Activated naive CD4-positive, alpha-beta T cell treated with anti-CD3 and anti-CD28 coated beads for 36 hours (primary cell): ENCODE data around the gene PTPRM. TPM values are rescaled to one million over a fixed set of nuclear protein-coding genes. Genes with fewer than 3 reads are reported as not detected.

Experiments used
- CTCF ChIA-PET: fragments of 350-600 bp; sonication (Branson Sonifier 250); formaldehyde crosslinking; loops from one replicate; lab custom pipeline; 2021; ENCODE audit warnings: antibody characterized with exemption; lab: Charles Lee
- DNase-seq: peaks from one replicate; pipeline ENCODE4 v3.0.0-alpha.2; 2020
- H3K27ac Mint-ChIP-seq: one replicate; pipeline ENCODE4 v1.8.0; 2021; ENCODE audit warnings: mild to moderate bottlenecking, mixed read lengths
- H3K27me3 Mint-ChIP-seq: one replicate; pipeline ENCODE4 v1.8.0; 2021; ENCODE audit warnings: low read depth, mixed read lengths
- H3K36me3 Mint-ChIP-seq: one replicate; pipeline ENCODE4 v1.8.0; 2021; ENCODE audit warnings: low read depth, mixed read lengths
- H3K4me1 Mint-ChIP-seq: one replicate; pipeline ENCODE4 v1.8.0; 2021; ENCODE audit warnings: low read depth, mixed read lengths
- H3K4me3 Mint-ChIP-seq: one replicate; pipeline ENCODE4 v1.8.0; 2021; ENCODE audit warnings: mild to moderate bottlenecking, moderate library complexity, mixed read lengths
- H3K9me3 Mint-ChIP-seq: one replicate; pipeline ENCODE4 v1.8.0; 2021; ENCODE audit warnings: mixed read lengths
- intact Hi-C: fragments of 100-400 bp; cut with micrococcal nuclease; formaldehyde crosslinking; loops from one replicate; pipeline ENCODE4 v1.15.1; 2023
- total RNA-seq, 2 experiments: library from RNA; stranded (reverse); gene quantifications; one replicate each; pipeline ENCODE4 v1.2.3, GENCODE V29; 2021

Gene PTPRM
- total RNA-seq, 2 experiments from 2014 or later: 4.3 to 6.1 TPM

GRCh38 chr18:7878265-7879211, 311.4 kb downstream of the PTPRM start:
- CTCF ChIA-PET: no interaction called here
- no peaks in the 10 kb centered on the region for H3K4me1 Mint-ChIP-seq
- no peak overlapping the region for H3K4me3 Mint-ChIP-seq
- DNase-seq: no peak
- no peaks in the 10 kb centered on the region for H3K9me3 Mint-ChIP-seq
- no peaks in the 10 kb centered on the region for H3K27me3 Mint-ChIP-seq
- H3K36me3 Mint-ChIP-seq: no peaks in the 10 kb centered on the region
- intact Hi-C loops: loop anchor here (10.0 kb wide), 1 partner anchor 166 kb away; no protein-coding TSS in a partner anchor
- H3K27ac Mint-ChIP-seq: no peak overlapping the region

DNA sequence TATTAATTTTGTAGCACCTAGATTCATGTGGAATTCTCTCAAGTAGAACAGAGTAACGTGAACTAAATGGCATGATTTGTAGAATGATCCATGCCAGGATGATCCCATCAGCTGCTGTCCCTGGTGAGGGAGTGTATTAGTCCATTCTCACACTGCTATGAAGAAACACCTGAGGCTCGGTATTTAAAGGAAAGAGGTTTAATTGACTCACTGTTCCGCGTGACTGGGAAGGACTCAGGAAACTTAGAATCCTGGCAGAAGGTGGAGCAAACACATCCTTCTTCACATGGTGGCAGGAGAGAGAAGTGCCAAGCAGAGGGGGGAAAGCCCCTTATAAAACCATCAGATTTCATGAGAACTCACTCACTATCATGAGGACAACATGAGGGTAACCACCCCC, 312.6 kb downstream of the PTPRM start:
- no peaks in the 10 kb centered on the region for H3K36me3 Mint-ChIP-seq
- H3K4me1 Mint-ChIP-seq: no peaks in the 10 kb centered on the region
- H3K27ac Mint-ChIP-seq: no peak overlapping the region
- CTCF ChIA-PET: no interaction called here
- no peaks in the 10 kb centered on the region for H3K9me3 Mint-ChIP-seq
- intact Hi-C loops: loop anchor here (10.0 kb wide), 1 partner anchor 165 kb away; no protein-coding TSS in a partner anchor
- no peak for DNase-seq
- H3K4me3 Mint-ChIP-seq: no peak overlapping the region
- no peaks in the 10 kb centered on the region for H3K27me3 Mint-ChIP-seq

DNA sequence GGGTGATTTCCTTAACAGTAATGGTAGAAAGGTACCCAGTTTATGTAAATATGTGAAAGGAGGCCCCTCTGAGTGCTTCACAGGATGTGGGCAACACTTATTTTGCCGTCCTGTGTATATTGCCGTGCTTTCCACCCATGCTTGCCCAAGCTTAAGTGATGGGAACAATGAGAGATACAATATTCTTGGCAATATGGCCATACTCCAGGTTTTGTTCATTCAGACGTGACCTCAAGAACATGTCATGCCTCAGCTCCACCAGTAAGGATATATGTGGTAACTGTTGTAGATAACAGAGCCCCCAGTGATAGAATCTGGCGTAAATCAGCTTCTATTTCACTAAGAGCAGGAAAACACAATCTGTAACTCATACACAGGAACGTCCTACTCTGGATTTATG, 318.7 kb downstream of the PTPRM start:
- Mint-ChIP-seq H3K4me1 (no peaks in the 10 kb centered on the region), H3K4me3 (no peak overlapping the region), H3K27me3 (no peaks in the 10 kb centered on the region), H3K27ac (no peak overlapping the region), H3K9me3 (no peaks in the 10 kb centered on the region), H3K36me3 (no peaks in the 10 kb centered on the region)
- intact Hi-C loops: no loop called here
- CTCF ChIA-PET: no interaction called here
- no peak for DNase-seq

DNA sequence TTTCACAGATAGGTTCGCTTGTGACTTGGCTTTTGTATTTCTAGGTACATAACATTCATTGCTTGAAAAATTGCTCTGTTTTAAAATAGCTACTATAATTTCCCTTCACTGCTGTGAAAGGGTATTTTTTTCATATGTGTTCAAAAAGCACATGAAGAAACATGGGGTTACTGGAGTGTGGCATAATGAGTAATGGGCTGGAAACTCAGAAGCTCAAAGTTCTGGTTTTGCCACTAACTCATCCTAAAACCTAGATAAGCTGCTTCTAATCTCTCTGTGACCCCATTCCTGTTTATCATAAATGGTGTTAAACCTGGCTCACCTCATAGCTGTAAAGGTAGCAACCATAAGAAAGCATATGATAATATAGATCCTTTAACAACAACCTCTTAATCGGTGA, 319.3 kb downstream of the PTPRM start:
- CTCF ChIA-PET: no interaction called here
- H3K4me3 Mint-ChIP-seq: no peak overlapping the region
- intact Hi-C loops: no loop called here
- H3K27me3 Mint-ChIP-seq: no peaks in the 10 kb centered on the region
- DNase-seq: no peak
- H3K27ac Mint-ChIP-seq: no peak overlapping the region
- no peaks in the 10 kb centered on the region for H3K36me3 Mint-ChIP-seq
- no peaks in the 10 kb centered on the region for H3K9me3 Mint-ChIP-seq
- H3K4me1 Mint-ChIP-seq: no peaks in the 10 kb centered on the region

GRCh38 chr18:7889515-7889914, 322.4 kb downstream of the PTPRM start:
- no peaks in the 10 kb centered on the region for H3K9me3 Mint-ChIP-seq
- H3K27ac Mint-ChIP-seq: no peak overlapping the region
- DNase-seq: no peak
- H3K36me3 Mint-ChIP-seq: no peaks in the 10 kb centered on the region
- no peaks in the 10 kb centered on the region for H3K4me1 Mint-ChIP-seq
- no peaks in the 10 kb centered on the region for H3K27me3 Mint-ChIP-seq
- H3K4me3 Mint-ChIP-seq: no peak overlapping the region
- intact Hi-C loops: no loop called here
- CTCF ChIA-PET: no interaction called here

GRCh38 chr18:7890075-7890474, 323.0 kb downstream of the PTPRM start:
- H3K27ac Mint-ChIP-seq: no peak overlapping the region
- H3K4me1 Mint-ChIP-seq: no peaks in the 10 kb centered on the region
- no peak for DNase-seq
- no peaks in the 10 kb centered on the region for H3K9me3 Mint-ChIP-seq
- H3K4me3 Mint-ChIP-seq: no peak overlapping the region
- CTCF ChIA-PET: interaction anchor here (0.9 kb wide), 2 partner anchors 12 to 16 kb away, joined by 3 read pairs; no protein-coding TSS in a partner anchor
- intact Hi-C loops: no loop called here
- H3K27me3 Mint-ChIP-seq: no peaks in the 10 kb centered on the region
- H3K36me3 Mint-ChIP-seq: no peaks in the 10 kb centered on the region

- H3K4me1 Mint-ChIP-seq: no peaks in the 10 kb centered on the region
- DNase-seq: no peak
- intact Hi-C loops: no loop called here
- H3K9me3 Mint-ChIP-seq: peaks cover 2% of the 10 kb centered on the region
- no peak overlapping the region for H3K27ac Mint-ChIP-seq
- no peaks in the 10 kb centered on the region for H3K36me3 Mint-ChIP-seq
- H3K27me3 Mint-ChIP-seq: no peaks in the 10 kb centered on the region
- no peak overlapping the region for H3K4me3 Mint-ChIP-seq
- CTCF ChIA-PET: no interaction called here
Observed at GRCh38 chr18:7892556-7892955, 325.4 kb downstream of the PTPRM start.

DNA sequence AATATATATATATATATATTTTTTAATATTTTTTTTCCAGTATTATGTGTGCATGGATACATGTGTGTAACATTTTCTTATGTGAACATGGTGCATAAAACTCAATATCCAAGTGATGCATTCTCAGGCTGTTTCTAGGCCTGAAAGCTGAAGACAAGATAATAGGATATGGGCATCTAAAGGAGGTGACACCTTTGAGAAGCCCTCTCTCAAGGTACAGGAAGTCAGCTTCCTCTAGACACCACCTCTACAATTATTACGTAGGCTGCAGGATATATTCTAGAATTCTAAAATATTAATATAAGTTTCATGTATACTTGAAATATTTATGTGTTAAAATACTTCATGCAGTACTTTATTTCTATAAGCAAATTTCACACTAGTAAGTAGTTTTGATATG, 327.5 kb downstream of the PTPRM start:
- no peak overlapping the region for H3K27ac Mint-ChIP-seq
- H3K9me3 Mint-ChIP-seq: peaks cover 2% of the 10 kb centered on the region
- H3K27me3 Mint-ChIP-seq: no peaks in the 10 kb centered on the region
- no peak for DNase-seq
- H3K36me3 Mint-ChIP-seq: no peaks in the 10 kb centered on the region
- no peak overlapping the region for H3K4me3 Mint-ChIP-seq
- H3K4me1 Mint-ChIP-seq: no peaks in the 10 kb centered on the region
- intact Hi-C loops: no loop called here
- CTCF ChIA-PET: no interaction called here

GRCh38 chr18:7895346-7895745, 328.2 kb downstream of the PTPRM start:
- Mint-ChIP-seq H3K27me3 (no peaks in the 10 kb centered on the region), H3K36me3 (no peaks in the 10 kb centered on the region), H3K4me3 (no peak overlapping the region), H3K9me3 (peaks cover 2% of the 10 kb centered on the region), H3K4me1 (no peaks in the 10 kb centered on the region), H3K27ac (no peak overlapping the region)
- DNase-seq: no peak
- CTCF ChIA-PET: no interaction called here
- intact Hi-C loops: no loop called here

- Mint-ChIP-seq H3K4me3 (no peak overlapping the region), H3K36me3 (no peaks in the 10 kb centered on the region), H3K27me3 (no peaks in the 10 kb centered on the region), H3K4me1 (no peaks in the 10 kb centered on the region), H3K27ac (no peak overlapping the region), H3K9me3 (peaks cover 4% of the 10 kb centered on the region)
- intact Hi-C loops: no loop called here
- no peak for DNase-seq
- CTCF ChIA-PET: no interaction called here
Observed at GRCh38 chr18:7896161-7896560, 329.0 kb downstream of the PTPRM start.

- CTCF ChIA-PET: no interaction called here
- Mint-ChIP-seq H3K27me3 (no peaks in the 10 kb centered on the region), H3K9me3 (peaks cover 4% of the 10 kb centered on the region), H3K36me3 (no peaks in the 10 kb centered on the region), H3K4me1 (no peaks in the 10 kb centered on the region), H3K4me3 (no peak overlapping the region), H3K27ac (no peak overlapping the region)
- no peak for DNase-seq
- intact Hi-C loops: no loop called here
Observed at GRCh38 chr18:7896805-7897518, 329.8 kb downstream of the PTPRM start.

DNA sequence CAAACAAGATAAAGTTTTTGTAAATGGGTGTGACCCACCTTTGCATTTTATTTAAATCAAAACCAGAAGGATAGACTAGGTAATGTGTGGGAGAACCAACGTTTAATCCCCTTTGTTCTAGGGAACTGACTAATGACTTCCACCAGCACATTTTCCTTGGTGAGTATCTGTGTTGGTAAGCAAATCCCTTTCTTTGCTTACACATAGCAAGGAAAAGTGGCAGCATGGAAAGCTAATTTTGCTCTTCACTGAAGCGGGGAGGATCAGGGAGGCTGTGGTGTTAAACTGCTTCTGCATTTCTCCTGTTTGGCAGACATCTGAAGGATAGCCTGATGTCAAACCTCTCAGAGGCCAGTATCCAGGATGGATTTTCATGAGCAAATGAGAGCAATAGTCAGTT, 331.1 kb downstream of the PTPRM start:
- DNase-seq: no peak
- no peaks in the 10 kb centered on the region for H3K36me3 Mint-ChIP-seq
- intact Hi-C loops: no loop called here
- H3K27me3 Mint-ChIP-seq: no peaks in the 10 kb centered on the region
- H3K9me3 Mint-ChIP-seq: peaks cover 4% of the 10 kb centered on the region
- CTCF ChIA-PET: no interaction called here
- H3K4me3 Mint-ChIP-seq: no peak overlapping the region
- no peak overlapping the region for H3K27ac Mint-ChIP-seq
- no peaks in the 10 kb centered on the region for H3K4me1 Mint-ChIP-seq

GRCh38 chr18:7899078-7899477, 332.0 kb downstream of the PTPRM start:
- H3K4me1 Mint-ChIP-seq: no peaks in the 10 kb centered on the region
- no peak for DNase-seq
- H3K27ac Mint-ChIP-seq: no peak overlapping the region
- no peak overlapping the region for H3K4me3 Mint-ChIP-seq
- intact Hi-C loops: no loop called here
- H3K9me3 Mint-ChIP-seq: peaks cover 7% of the 10 kb centered on the region
- CTCF ChIA-PET: no interaction called here
- no peaks in the 10 kb centered on the region for H3K36me3 Mint-ChIP-seq
- H3K27me3 Mint-ChIP-seq: no peaks in the 10 kb centered on the region
